Measurements from ENCODE around the gene NOL11.
"Not testable (repeated sequence)": the region's sequence is repeated elsewhere in the genome, so short reads cannot be mapped to it uniquely, and the experiment has no call there.

Gene NOL11

GRCh38 chr17:67708378-67708777 lies 9.4 kb upstream of the NOL11 start:
- no peak for DNase-seq (ENCODE audit: low read depth)

- DNase-seq (ENCODE audit: low read depth), result no peak
Measured at GRCh38 chr17:67711916-67712315, 5.8 kb upstream of the NOL11 start.

- DNase-seq (ENCODE audit: low read depth), result no peak
Measured at GRCh38 chr17:67712375-67712774, 5.4 kb upstream of the NOL11 start.

GRCh38 chr17:67713169-67713568 lies 4.6 kb upstream of the NOL11 start:
- DNase-seq (ENCODE audit: low read depth), result no peak

GRCh38 chr17:67716405-67716798 lies 1.3 kb upstream of the NOL11 start:
- DNase-seq (ENCODE audit: low read depth), result no peak

- no peak for DNase-seq (ENCODE audit: low read depth)
Measured at GRCh38 chr17:67717192-67717623, 528 bp upstream of the NOL11 start.

GRCh38 chr17:67718325-67718941 lies 697 bp downstream of the NOL11 start:
- DNase-seq (ENCODE audit: low read depth), result peak; percentile 10

- no peak for DNase-seq (ENCODE audit: low read depth)
Measured at GRCh38 chr17:67725373-67725791, 7.6 kb downstream of the NOL11 start.

GRCh38 chr17:67725807-67726206 lies 8.1 kb downstream of the NOL11 start:
- no peak for DNase-seq (ENCODE audit: low read depth)

GRCh38 chr17:67727152-67728039 lies 9.7 kb downstream of the NOL11 start:
- not testable (repeated sequence) for DNase-seq (ENCODE audit: low read depth)

GRCh38 chr17:67729903-67730302 lies 12.2 kb downstream of the NOL11 start:
- DNase-seq (ENCODE audit: low read depth), result no peak

- no peak for DNase-seq (ENCODE audit: low read depth)
Measured at GRCh38 chr17:67730731-67731130, 13.0 kb downstream of the NOL11 start.

- no peak for DNase-seq (ENCODE audit: low read depth)
Measured at GRCh38 chr17:67733449-67733848, 15.7 kb downstream of the NOL11 start.

- no peak for DNase-seq (ENCODE audit: low read depth)
Measured at GRCh38 chr17:67737145-67737544, 19.4 kb downstream of the NOL11 start.

GRCh38 chr17:67742025-67742424 lies 24.3 kb downstream of the NOL11 start:
- DNase-seq (ENCODE audit: low read depth), result no peak

- no peak for DNase-seq (ENCODE audit: low read depth)
Measured at GRCh38 chr17:67746704-67747571, 29.2 kb downstream of the NOL11 start.

GRCh38 chr17:67747681-67748235 lies 30.0 kb downstream of the NOL11 start:
- no peak for DNase-seq (ENCODE audit: low read depth)

GRCh38 chr17:67750067-67750466 lies 32.3 kb downstream of the NOL11 start:
- DNase-seq (ENCODE audit: low read depth), result no peak

- no peak for DNase-seq (ENCODE audit: low read depth)
Measured at GRCh38 chr17:67751101-67752074, 33.7 kb downstream of the NOL11 start.

GRCh38 chr17:67752160-67752559 lies 34.4 kb downstream of the NOL11 start:
- not testable (repeated sequence) for DNase-seq (ENCODE audit: low read depth)

GRCh38 chr17:67753026-67753425 lies 35.3 kb downstream of the NOL11 start:
- no peak for DNase-seq (ENCODE audit: low read depth)
